ENCODE results near the gene OR7G2. TPM values are rescaled to one million over a fixed set of nuclear protein-coding genes. Genes with fewer than 3 reads are reported as not detected.

OR7G2 gene
- not detected for total RNA-seq
- polyA plus RNA-seq: not detected
- total RNA-seq: not detected

- Mint-ChIP-seq H3K9me3 (peaks cover 0 to 1% (median 0%) of the 10 kb centered on the region in 11 donors), H3K36me3 (no peaks in the 10 kb centered on the region), H3K27me3 (peaks cover 0 to 37% (median 29%) of the 10 kb centered on the region in 5 donors), H3K27ac (no peak within 1 kb of the TSS), H3K4me3 (no peak within 1 kb of the TSS), H3K4me1 (no peaks in the 10 kb centered on the region)
- Histone ChIP-seq H3K9me3 (ENCODE audit: control insufficient read depth in 2 of 3, low read length in 3 of 3) (no peaks in the 10 kb centered on the region), H3K27me3 (ENCODE audit: control insufficient read depth in 2 of 2, insufficient read depth in 2 of 2, low read length in 2 of 2) (no peaks in the 10 kb centered on the region), H3K4me3 (ENCODE audit: low read length) (no peak within 1 kb of the TSS), H3K27ac (ENCODE audit: low read depth, low read length) (no peak within 1 kb of the TSS), H3K4me1 (ENCODE audit: control insufficient read depth in 2 of 2, insufficient read depth in 2 of 2, low read length in 2 of 2) (no peaks in the 10 kb centered on the region), H3K36me3 (ENCODE audit: control insufficient read depth in 2 of 3, insufficient read depth in 3 of 3, low read length in 3 of 3) (no peaks in the 10 kb centered on the region)
- ChIA-PET POLR2A (no interaction called here), CTCF (no interaction called here)
- DNase-seq: no peak
- ATAC-seq: no peak
- intact Hi-C loops (cut with micrococcal nuclease): no loop called here
Observed at GRCh38 chr19:9107375-9107774, at the start of gene OR7G2. Gene OR7G2 (minus strand): TSS chr19:9107475. CDS start chr19:9103243, 4,232 bp downstream.

DNA sequence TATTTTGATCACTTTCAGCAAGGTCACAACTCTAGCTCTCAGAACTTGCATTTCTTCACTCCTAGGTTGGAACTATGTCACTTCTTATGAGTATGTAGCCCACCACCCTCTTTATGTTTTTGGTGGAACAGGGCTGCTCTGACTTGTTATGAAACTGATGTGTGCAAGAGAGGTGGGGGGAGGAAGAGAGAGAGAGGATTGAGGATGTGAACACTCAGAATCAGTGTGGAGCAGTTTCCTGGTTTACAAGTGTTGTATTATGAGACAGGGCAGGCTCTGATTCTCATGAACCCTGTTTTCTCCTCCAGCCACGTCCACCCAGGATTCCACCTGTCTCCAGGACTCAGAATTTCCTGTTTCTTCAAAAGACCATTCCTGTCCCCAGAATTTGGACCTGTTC is 49.0 kb upstream of the OR7G2 start:
- H3K4me1 Mint-ChIP-seq: peaks cover 0 to 37% (median 30%) of the 10 kb centered on the region in 7 donors
- no peak overlapping the region for H3K27ac Mint-ChIP-seq
- no peaks in the 10 kb centered on the region for H3K27me3 ChIP-seq (ENCODE audit: control insufficient read depth in 2 of 2, insufficient read depth in 2 of 2, low read length in 2 of 2)
- no peak overlapping the region for H3K4me3 ChIP-seq (ENCODE audit: low read length)
- intact Hi-C loops (cut with micrococcal nuclease): no loop called here
- H3K36me3 ChIP-seq (ENCODE audit: control insufficient read depth in 2 of 3, insufficient read depth in 3 of 3, low read length in 3 of 3): peaks cover 28 to 80% (median 50%) of the 10 kb centered on the region in 3 experiments
- ChIA-PET POLR2A (no interaction called here), CTCF (no interaction called here)
- no peak for DNase-seq
- no peak overlapping the region for H3K4me3 Mint-ChIP-seq
- H3K27ac ChIP-seq (ENCODE audit: low read depth, low read length): no peak overlapping the region
- H3K9me3 Mint-ChIP-seq: peaks cover 0 to 99% (median 59%) of the 10 kb centered on the region in 11 donors
- H3K9me3 ChIP-seq (ENCODE audit: control insufficient read depth in 2 of 3, low read length in 3 of 3): peaks cover 0 to 42% (median 16%) of the 10 kb centered on the region in 3 experiments
- no peaks in the 10 kb centered on the region for H3K27me3 Mint-ChIP-seq
- peaks cover 56 to 100% (median 94%) of the 10 kb centered on the region in 5 donors for H3K36me3 Mint-ChIP-seq
- no peaks in the 10 kb centered on the region for H3K4me1 ChIP-seq (ENCODE audit: control insufficient read depth in 2 of 2, insufficient read depth in 2 of 2, low read length in 2 of 2)
- ATAC-seq: no peak

- H3K36me3 ChIP-seq (ENCODE audit: control insufficient read depth in 2 of 3, insufficient read depth in 3 of 3, low read length in 3 of 3): peaks cover 21 to 76% (median 43%) of the 10 kb centered on the region in 3 experiments
- intact Hi-C loops (cut with micrococcal nuclease): no loop called here
- no peaks in the 10 kb centered on the region for H3K27me3 ChIP-seq (ENCODE audit: control insufficient read depth in 2 of 2, insufficient read depth in 2 of 2, low read length in 2 of 2)
- Mint-ChIP-seq H3K9me3 (peaks cover 6 to 99% (median 59%) of the 10 kb centered on the region in 11 donors), H3K27me3 (no peaks in the 10 kb centered on the region), H3K27ac (peak overlapping the region in 1 of 9 donors; percentile 58), H3K4me1 (peaks cover 0 to 44% (median 37%) of the 10 kb centered on the region in 7 donors), H3K36me3 (peaks cover 56 to 100% (median 94%) of the 10 kb centered on the region in 5 donors), H3K4me3 (peak overlapping the region in 1 of 10 donors; percentile 35)
- DNase-seq (no peak), ATAC-seq (no peak)
- H3K27ac ChIP-seq (ENCODE audit: low read depth, low read length): no peak overlapping the region
- ChIA-PET CTCF (no interaction called here), POLR2A (no interaction called here)
- peaks cover 0 to 35% (median 10%) of the 10 kb centered on the region in 3 experiments for H3K9me3 ChIP-seq (ENCODE audit: control insufficient read depth in 2 of 3, low read length in 3 of 3)
- H3K4me1 ChIP-seq (ENCODE audit: control insufficient read depth in 2 of 2, insufficient read depth in 2 of 2, low read length in 2 of 2): no peaks in the 10 kb centered on the region
- H3K4me3 ChIP-seq (ENCODE audit: low read length): no peak overlapping the region
Observed at GRCh38 chr19:9155591-9155990, 48.3 kb upstream of the OR7G2 start.

DNA sequence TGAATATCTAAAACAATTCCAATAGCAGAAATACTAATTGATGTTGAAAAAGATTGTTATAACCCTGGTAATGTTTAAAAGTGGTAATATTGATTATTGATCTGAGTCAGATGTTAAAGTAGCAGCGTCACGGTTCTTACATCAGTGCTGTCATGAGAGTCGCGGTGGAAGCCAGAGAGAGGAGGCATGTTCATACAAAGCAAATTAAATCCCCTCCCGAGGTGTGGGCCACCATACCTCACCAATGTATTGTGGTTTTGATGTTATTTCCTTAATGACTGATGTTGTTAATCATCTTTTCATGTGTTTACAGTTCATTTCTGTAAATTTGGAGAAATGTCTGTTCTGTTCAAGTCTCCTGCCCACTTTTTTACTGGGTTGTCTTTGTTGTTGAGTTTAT is 44.1 kb upstream of the OR7G2 start:
- Mint-ChIP-seq H3K27ac (no peak overlapping the region), H3K4me3 (peak overlapping the region in 3 of 10 donors; percentile 9 to 39 (median 22)), H3K9me3 (peaks cover 6 to 92% (median 47%) of the 10 kb centered on the region in 11 donors), H3K4me1 (peaks cover 6 to 79% (median 71%) of the 10 kb centered on the region in 7 donors), H3K36me3 (peaks cover 34 to 98% (median 90%) of the 10 kb centered on the region in 5 donors), H3K27me3 (no peaks in the 10 kb centered on the region)
- H3K36me3 ChIP-seq (ENCODE audit: control insufficient read depth in 2 of 3, insufficient read depth in 3 of 3, low read length in 3 of 3): peaks cover 0 to 64% (median 10%) of the 10 kb centered on the region in 3 experiments
- DNase-seq (no peak), ATAC-seq (peak; percentile 42)
- H3K27ac ChIP-seq (ENCODE audit: low read depth, low read length): no peak overlapping the region
- intact Hi-C loops (cut with micrococcal nuclease): no loop called here
- CTCF ChIA-PET: no interaction called here
- no peaks in the 10 kb centered on the region for H3K4me1 ChIP-seq (ENCODE audit: control insufficient read depth in 2 of 2, insufficient read depth in 2 of 2, low read length in 2 of 2)
- POLR2A ChIA-PET: no interaction called here
- H3K4me3 ChIP-seq (ENCODE audit: low read length): no peak overlapping the region
- peaks cover 0 to 16% (median 0%) of the 10 kb centered on the region in 3 experiments for H3K9me3 ChIP-seq (ENCODE audit: control insufficient read depth in 2 of 3, low read length in 3 of 3)
- no peaks in the 10 kb centered on the region for H3K27me3 ChIP-seq (ENCODE audit: control insufficient read depth in 2 of 2, insufficient read depth in 2 of 2, low read length in 2 of 2)

GRCh38 chr19:9150650-9151049 is 43.4 kb upstream of the OR7G2 start:
- Histone ChIP-seq H3K9me3 (ENCODE audit: control insufficient read depth in 2 of 3, low read length in 3 of 3) (peaks cover 0 to 9% (median 0%) of the 10 kb centered on the region in 3 experiments), H3K4me3 (ENCODE audit: low read length) (no peak overlapping the region), H3K4me1 (ENCODE audit: control insufficient read depth in 2 of 2, insufficient read depth in 2 of 2, low read length in 2 of 2) (no peaks in the 10 kb centered on the region), H3K36me3 (ENCODE audit: control insufficient read depth in 2 of 3, insufficient read depth in 3 of 3, low read length in 3 of 3) (peaks cover 0 to 57% (median 4%) of the 10 kb centered on the region in 3 experiments), H3K27me3 (ENCODE audit: control insufficient read depth in 2 of 2, insufficient read depth in 2 of 2, low read length in 2 of 2) (no peaks in the 10 kb centered on the region), H3K27ac (ENCODE audit: low read depth, low read length) (no peak overlapping the region)
- H3K4me3 Mint-ChIP-seq: peak overlapping the region in 3 of 10 donors; percentile 45 to 53 (median 48)
- intact Hi-C loops (cut with micrococcal nuclease): no loop called here
- H3K36me3 Mint-ChIP-seq: peaks cover 30 to 95% (median 89%) of the 10 kb centered on the region in 5 donors
- H3K27ac Mint-ChIP-seq: peak overlapping the region in 3 of 9 donors; percentile 14 to 16 (median 16)
- H3K4me1 Mint-ChIP-seq: peaks cover 6 to 84% (median 77%) of the 10 kb centered on the region in 7 donors
- no peaks in the 10 kb centered on the region for H3K27me3 Mint-ChIP-seq
- no peak for ATAC-seq
- H3K9me3 Mint-ChIP-seq: peaks cover 6 to 91% (median 47%) of the 10 kb centered on the region in 11 donors
- CTCF ChIA-PET: no interaction called here
- POLR2A ChIA-PET: no interaction called here
- DNase-seq: no peak

DNA sequence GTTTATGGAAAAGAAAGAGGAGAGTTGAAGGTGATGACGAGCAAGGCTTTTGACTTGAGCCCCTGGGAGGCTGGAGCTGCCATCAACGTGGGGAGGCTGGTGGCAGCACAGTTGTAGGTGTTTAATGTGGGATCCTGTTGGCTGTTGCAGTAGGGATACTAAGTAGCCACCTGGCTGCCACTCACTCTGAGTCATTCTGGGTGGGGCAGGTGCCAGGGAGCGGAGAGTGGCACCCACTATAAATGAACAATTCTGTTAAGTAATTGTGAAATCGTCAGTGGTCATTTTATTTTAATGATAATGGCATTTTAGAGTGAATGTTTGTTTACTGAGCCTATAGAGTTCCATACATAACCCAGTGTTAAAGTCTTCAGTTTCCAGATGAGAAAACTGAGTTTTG is 42.7 kb upstream of the OR7G2 start:
- ATAC-seq (no peak), DNase-seq (no peak)
- ChIA-PET POLR2A (no interaction called here), CTCF (no interaction called here)
- H3K4me1 Mint-ChIP-seq: peaks cover 9 to 83% (median 74%) of the 10 kb centered on the region in 7 donors
- H3K27me3 ChIP-seq (ENCODE audit: control insufficient read depth in 2 of 2, insufficient read depth in 2 of 2, low read length in 2 of 2): no peaks in the 10 kb centered on the region
- no peak overlapping the region for H3K4me3 ChIP-seq (ENCODE audit: low read length)
- peaks cover 0 to 57% (median 4%) of the 10 kb centered on the region in 3 experiments for H3K36me3 ChIP-seq (ENCODE audit: control insufficient read depth in 2 of 3, insufficient read depth in 3 of 3, low read length in 3 of 3)
- H3K27ac ChIP-seq (ENCODE audit: low read depth, low read length): no peak overlapping the region
- peaks cover 6 to 91% (median 46%) of the 10 kb centered on the region in 11 donors for H3K9me3 Mint-ChIP-seq
- H3K4me3 Mint-ChIP-seq: peak overlapping the region in 4 of 10 donors; percentile 4 to 53 (median 46)
- H3K9me3 ChIP-seq (ENCODE audit: control insufficient read depth in 2 of 3, low read length in 3 of 3): peaks cover 0 to 15% (median 3%) of the 10 kb centered on the region in 3 experiments
- peak overlapping the region in 3 of 9 donors; percentile 4 to 46 (median 10) for H3K27ac Mint-ChIP-seq
- H3K27me3 Mint-ChIP-seq: no peaks in the 10 kb centered on the region
- no peaks in the 10 kb centered on the region for H3K4me1 ChIP-seq (ENCODE audit: control insufficient read depth in 2 of 2, insufficient read depth in 2 of 2, low read length in 2 of 2)
- H3K36me3 Mint-ChIP-seq: peaks cover 27 to 95% (median 89%) of the 10 kb centered on the region in 5 donors
- intact Hi-C loops (cut with micrococcal nuclease): no loop called here

- peaks cover 28 to 94% (median 87%) of the 10 kb centered on the region in 5 donors for H3K36me3 Mint-ChIP-seq
- H3K36me3 ChIP-seq (ENCODE audit: control insufficient read depth in 2 of 3, insufficient read depth in 3 of 3, low read length in 3 of 3): peaks cover 0 to 49% (median 4%) of the 10 kb centered on the region in 3 experiments
- no peak overlapping the region for H3K27ac ChIP-seq (ENCODE audit: low read depth, low read length)
- H3K27ac Mint-ChIP-seq: peak overlapping the region in 1 of 9 donors; percentile 25
- ATAC-seq (no peak), DNase-seq (no peak)
- H3K9me3 Mint-ChIP-seq: peaks cover 9 to 89% (median 47%) of the 10 kb centered on the region in 11 donors
- H3K9me3 ChIP-seq (ENCODE audit: control insufficient read depth in 2 of 3, low read length in 3 of 3): peaks cover 0 to 17% (median 9%) of the 10 kb centered on the region in 3 experiments
- intact Hi-C loops (cut with micrococcal nuclease): no loop called here
- H3K27me3 ChIP-seq (ENCODE audit: control insufficient read depth in 2 of 2, insufficient read depth in 2 of 2, low read length in 2 of 2): no peaks in the 10 kb centered on the region
- ChIA-PET POLR2A (no interaction called here), CTCF (no interaction called here)
- peaks cover 9 to 82% (median 73%) of the 10 kb centered on the region in 7 donors for H3K4me1 Mint-ChIP-seq
- H3K4me1 ChIP-seq (ENCODE audit: control insufficient read depth in 2 of 2, insufficient read depth in 2 of 2, low read length in 2 of 2): no peaks in the 10 kb centered on the region
- no peaks in the 10 kb centered on the region for H3K27me3 Mint-ChIP-seq
- H3K4me3 ChIP-seq (ENCODE audit: low read length): no peak overlapping the region
- peak overlapping the region in 3 of 10 donors; percentile 3 to 48 (median 38) for H3K4me3 Mint-ChIP-seq
Observed at GRCh38 chr19:9148697-9149096, 41.4 kb upstream of the OR7G2 start.
